Nucleus accumbens (tissue), 56 donors: ENCODE results near the gene CYLD.

Experiments
- DNase-seq, 56 donors: peaks; one replicate each; lab custom pipeline; 2025; lab: John Stamatoyannopoulos, UW

The CYLD gene

DNA sequence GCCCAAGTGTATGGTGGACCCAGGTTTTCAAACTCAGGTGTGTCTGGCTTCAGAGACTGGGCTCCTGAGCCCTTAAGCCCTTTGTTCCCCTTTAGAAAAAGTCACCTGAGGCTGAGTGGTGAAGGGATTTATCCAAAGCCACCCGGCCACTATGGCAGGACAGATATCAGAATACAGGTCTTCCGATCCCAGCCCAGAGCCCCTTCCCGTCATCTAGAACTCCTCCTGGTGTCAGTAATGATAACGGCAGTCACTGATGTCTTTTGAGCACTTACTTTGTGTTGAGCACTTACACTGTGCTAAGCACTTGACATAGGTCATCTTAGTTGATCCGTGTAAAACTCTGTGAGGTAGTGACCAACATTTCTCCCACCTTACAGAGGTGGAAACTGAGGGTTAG, 31.9 kb upstream of the CYLD start:
- DNase-seq, result no peak

DNA sequence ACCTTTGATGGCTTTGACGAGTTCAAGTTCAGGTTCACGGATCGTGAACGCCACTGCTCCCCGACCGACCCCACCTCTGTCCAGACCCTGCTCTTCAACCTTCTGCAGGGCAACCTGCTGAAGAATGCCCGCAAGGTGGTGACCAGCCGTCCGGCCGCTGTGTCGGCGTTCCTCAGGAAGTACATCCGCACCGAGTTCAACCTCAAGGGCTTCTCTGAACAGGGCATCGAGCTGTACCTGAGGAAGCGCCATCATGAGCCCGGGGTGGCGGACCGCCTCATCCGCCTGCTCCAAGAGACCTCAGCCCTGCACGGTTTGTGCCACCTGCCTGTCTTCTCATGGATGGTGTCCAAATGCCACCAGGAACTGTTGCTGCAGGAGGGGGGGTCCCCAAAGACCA, 30.8 kb upstream of the CYLD start:
- no peak for DNase-seq

- DNase-seq, result peak in 53 of 56 donors; percentile 14 to 87 (median 65)
Measured at GRCh38 chr16:50711862-50712559, 29.9 kb upstream of the CYLD start.

DNA sequence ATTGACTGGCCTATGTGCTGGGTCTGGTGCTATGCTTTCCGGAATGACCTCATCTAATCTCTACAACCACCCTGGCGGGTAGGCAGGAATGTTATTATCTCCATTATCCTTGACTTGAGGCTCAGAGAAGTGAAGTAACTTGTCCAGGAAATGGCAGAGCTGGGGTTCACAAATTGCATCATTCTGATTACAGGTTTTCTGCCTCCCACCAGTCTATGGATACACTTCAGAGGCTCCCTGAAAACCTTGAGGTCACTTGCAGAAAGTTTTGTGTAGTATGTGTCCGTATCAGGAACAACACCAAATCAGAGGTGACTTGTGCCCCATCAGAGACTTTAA, 29.4 kb upstream of the CYLD start:
- no peak for DNase-seq

DNA sequence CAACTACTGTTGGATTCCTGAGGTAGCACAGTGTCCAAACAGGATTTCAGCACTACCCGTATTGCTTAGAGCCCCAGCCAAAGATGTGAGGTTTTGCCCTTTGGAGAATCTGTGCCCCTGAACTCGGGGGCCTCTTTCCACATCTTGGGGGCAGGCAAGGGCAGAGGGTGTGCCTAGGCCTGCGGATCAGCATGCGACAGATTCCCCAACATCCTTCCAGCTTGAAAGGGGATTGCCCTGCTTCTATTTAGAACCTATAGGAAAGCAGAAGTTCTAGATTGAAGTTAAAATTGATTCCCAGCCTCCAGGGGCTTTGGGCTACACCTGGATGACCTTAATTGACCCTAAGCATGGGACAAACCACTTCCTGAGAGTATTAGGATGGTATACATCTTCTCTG, 28.9 kb upstream of the CYLD start:
- DNase-seq, result no peak

GRCh38 chr16:50717091-50717490, 24.8 kb upstream of the CYLD start:
- no peak for DNase-seq

GRCh38 chr16:50717494-50717893, 24.4 kb upstream of the CYLD start:
- no peak for DNase-seq

GRCh38 chr16:50718061-50718760, 23.7 kb upstream of the CYLD start:
- DNase-seq, result no peak

DNA sequence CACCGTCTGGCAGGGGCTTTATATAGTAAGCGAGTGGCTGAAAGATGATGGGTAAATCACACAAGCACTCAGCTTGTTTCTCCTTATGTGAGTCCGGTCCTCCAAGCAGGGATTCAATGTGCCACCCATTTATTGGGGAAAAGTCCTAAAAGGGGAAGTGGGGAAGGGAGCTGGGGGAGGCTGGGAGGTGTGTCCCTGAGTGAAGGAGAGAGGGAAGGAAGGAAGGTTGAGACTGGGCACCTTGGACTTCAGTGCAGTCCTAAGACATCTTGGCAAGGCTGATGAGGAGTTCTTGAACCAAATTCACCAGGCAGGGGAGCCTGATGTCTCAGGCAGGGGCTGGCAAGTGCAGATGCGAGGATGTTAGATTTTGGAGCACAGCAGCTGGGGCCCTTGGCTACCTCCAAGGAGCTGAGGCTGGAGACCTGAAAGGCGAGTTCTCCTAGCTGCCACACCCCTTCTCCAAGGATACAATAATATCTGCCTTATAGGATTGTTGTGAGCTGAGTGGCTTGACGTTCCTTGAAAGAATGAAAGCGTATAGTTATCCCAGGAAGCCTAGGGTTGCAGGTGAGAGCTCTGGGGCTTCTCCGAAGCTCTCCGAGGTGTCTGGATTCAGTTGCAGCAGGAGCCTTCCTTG, 23.0 kb upstream of the CYLD start:
- DNase-seq, result no peak

- no peak for DNase-seq
Measured at GRCh38 chr16:50719401-50720337, 22.2 kb upstream of the CYLD start.

DNA sequence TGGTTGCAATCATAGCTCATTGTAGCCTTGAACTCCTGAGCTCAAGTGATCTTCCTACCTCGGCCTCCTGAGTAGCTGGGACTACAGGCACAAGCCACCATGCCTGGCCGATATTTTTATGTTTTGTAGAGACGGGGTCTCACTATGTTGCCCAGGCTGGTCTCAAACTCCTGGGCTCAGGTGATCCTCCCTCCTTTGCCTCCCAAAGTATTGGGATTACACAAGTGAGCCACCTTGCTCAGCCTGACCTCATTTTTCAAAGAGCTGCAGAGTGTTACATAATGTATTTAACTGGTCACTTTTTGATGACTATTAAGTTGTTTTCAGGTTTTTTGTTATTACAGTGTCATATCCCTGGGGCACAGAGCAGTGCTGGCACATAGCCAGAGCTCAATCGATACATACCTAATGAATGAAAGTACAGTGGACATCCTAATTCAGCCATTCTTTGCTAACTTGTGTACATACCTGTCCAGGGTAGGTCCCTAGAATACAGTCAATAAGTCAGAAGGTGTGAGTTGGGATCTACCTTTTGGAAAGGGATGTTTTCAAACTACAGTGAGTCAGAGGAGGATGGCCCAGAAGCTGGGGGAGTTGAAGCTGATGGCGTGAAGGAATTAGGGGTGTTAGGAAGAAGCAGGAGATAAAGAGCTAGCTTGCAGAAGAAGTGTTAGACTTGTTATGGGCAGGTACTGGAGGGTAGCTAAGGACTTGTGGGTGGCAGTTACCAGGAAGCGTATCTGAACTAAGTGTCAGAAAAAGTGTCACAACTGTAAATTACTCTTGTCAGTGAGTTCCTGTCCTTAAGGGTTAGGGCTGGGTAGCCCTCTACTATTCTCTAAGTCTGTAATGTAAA, 20.1 kb upstream of the CYLD start:
- no peak for DNase-seq

DNA sequence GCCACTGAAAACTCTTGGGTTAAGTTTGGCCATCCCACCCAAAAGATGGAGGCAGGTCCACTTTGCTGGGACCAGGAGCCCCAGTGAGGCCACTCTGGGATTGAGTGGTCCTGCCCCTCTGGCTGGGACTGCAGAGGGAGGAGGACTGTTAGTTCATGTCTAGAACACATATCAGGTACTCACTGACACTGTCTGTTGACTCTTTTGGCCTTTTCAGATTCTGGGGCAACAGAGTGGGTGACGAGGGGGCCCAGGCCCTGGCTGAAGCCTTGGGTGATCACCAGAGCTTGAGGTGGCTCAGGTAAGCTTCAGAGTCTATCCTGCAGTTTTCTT, 19.5 kb upstream of the CYLD start:
- no peak for DNase-seq

GRCh38 chr16:50722960-50723359, 18.9 kb upstream of the CYLD start:
- DNase-seq, result no peak

- DNase-seq, result no peak
Measured at GRCh38 chr16:50724306-50724705, 17.6 kb upstream of the CYLD start.

- DNase-seq, result no peak
Measured at GRCh38 chr16:50731130-50731988, 10.5 kb upstream of the CYLD start.

GRCh38 chr16:50731989-50732832, 9.7 kb upstream of the CYLD start:
- no peak for DNase-seq

DNA sequence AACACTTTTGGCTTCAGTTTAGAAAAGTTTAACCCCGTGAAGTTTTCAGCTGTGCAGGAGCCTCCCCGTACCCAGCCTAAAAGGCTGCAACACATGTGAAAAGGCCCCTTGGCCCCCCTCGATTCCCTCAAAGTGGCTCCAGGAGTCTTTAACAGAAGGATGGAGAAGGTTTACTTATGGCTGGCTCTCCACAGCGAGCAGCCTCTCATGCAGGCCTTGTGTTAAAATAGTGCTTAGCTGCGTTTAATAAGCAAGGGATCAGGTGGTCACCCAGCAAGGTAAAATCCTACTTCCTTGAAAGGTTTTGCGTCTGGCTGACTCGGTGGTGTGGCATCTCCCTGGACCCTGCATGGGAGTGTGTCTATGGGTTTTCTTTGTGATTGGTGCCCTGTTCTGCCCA, 8.4 kb upstream of the CYLD start:
- DNase-seq, result no peak

GRCh38 chr16:50735629-50736122, 6.2 kb upstream of the CYLD start:
- DNase-seq, result no peak
